H4 (cell line): Measurements from ENCODE around the gene APOL4. TPM values are rescaled to one million over a fixed set of nuclear protein-coding genes. Genes with fewer than 3 reads are reported as not detected.
A peak's percentile ranks its signal among the peaks of the same experiment; 100 is the strongest.
"Not testable (repeated sequence)": the region's sequence is repeated elsewhere in the genome, so short reads cannot be mapped to it uniquely, and the experiment has no call there.

ENCODE experiments used
- DNase-seq: peaks from one replicate; pipeline ENCODE4 v3.0.0-alpha.2; 2015; ENCODE audit warnings: low spot score
- total RNA-seq: library from RNA; depleted of rRNA; stranded (reverse); fragments of >200 nt; shearing (Covaris generic); gene quantifications from 2 replicates; pipeline ENCODE4 v1.2.3, GENCODE V29; 2014

The APOL4 gene
- total RNA-seq, 1 experiment from 2014 or later: 3.6 TPM

GRCh38 chr22:36208162-36208765, 6.7 kb upstream of the APOL4 start:
- DNase-seq: no peak

GRCh38 chr22:36206255-36206654, 4.6 kb upstream of the APOL4 start:
- DNase-seq: no peak

GRCh38 chr22:36205573-36205972, 4.0 kb upstream of the APOL4 start:
- not testable (repeated sequence) for DNase-seq

- no peak for DNase-seq
These were observed 3.0 kb upstream of the APOL4 start for GRCh38 chr22:36204632-36205015.

- no peak for DNase-seq
These were observed 2.5 kb upstream of the APOL4 start for GRCh38 chr22:36204001-36204631.

- DNase-seq: not testable (repeated sequence)
These were observed 1.8 kb upstream of the APOL4 start for GRCh38 chr22:36203441-36203840.

GRCh38 chr22:36202906-36203305, 1.3 kb upstream of the APOL4 start:
- DNase-seq: not testable (repeated sequence)

GRCh38 chr22:36201025-36201424, 584 bp downstream of the APOL4 start:
- DNase-seq: not testable (repeated sequence)

GRCh38 chr22:36199001-36199551, 2.5 kb downstream of the APOL4 start:
- no peak for DNase-seq

- no peak for DNase-seq
These were observed 3.1 kb downstream of the APOL4 start for GRCh38 chr22:36198536-36198935.

- DNase-seq: peak; percentile 23
These were observed 4.0 kb downstream of the APOL4 start for GRCh38 chr22:36197514-36198146.

- peak; percentile 38 for DNase-seq
These were observed 4.6 kb downstream of the APOL4 start for GRCh38 chr22:36197065-36197440.

GRCh38 chr22:36196254-36197064, 5.2 kb downstream of the APOL4 start:
- DNase-seq: no peak

GRCh38 chr22:36194971-36195370, 6.6 kb downstream of the APOL4 start:
- DNase-seq: peak; percentile 67

GRCh38 chr22:36194385-36194784, 7.2 kb downstream of the APOL4 start:
- no peak for DNase-seq

- DNase-seq: no peak
These were observed 8.0 kb downstream of the APOL4 start for GRCh38 chr22:36193577-36193976.

- no peak for DNase-seq
These were observed 8.4 kb downstream of the APOL4 start for GRCh38 chr22:36193171-36193570.

- no peak for DNase-seq
These were observed 9.1 kb downstream of the APOL4 start for GRCh38 chr22:36192542-36192941.

- DNase-seq: no peak
These were observed 10.3 kb downstream of the APOL4 start for GRCh38 chr22:36191106-36191836.

GRCh38 chr22:36187862-36188261, 13.7 kb downstream of the APOL4 start:
- not testable (repeated sequence) for DNase-seq

- no peak for DNase-seq
These were observed 15.6 kb downstream of the APOL4 start for GRCh38 chr22:36185828-36186624.
